GM12873 (cell line): ENCODE results near the gene GIMAP1.

ENCODE experiments used
- CTCF ChIP-seq: IDR thresholded peaks from 2 replicates; pipeline ENCODE4 v1.5.1; 2012; ENCODE audit warnings: low read depth, mild to moderate bottlenecking, moderate library complexity, low read length, control low read depth; ENCODE audit not compliant: insufficient read depth; ENCODE audit errors: missing control alignments

The GIMAP1 gene

GRCh38 chr7:150719960-150720891 lies 3.8 kb downstream of the GIMAP1 start:
- no peak for TF ChIP-seq CTCF

GRCh38 chr7:150721970-150722373 lies 5.6 kb downstream of the GIMAP1 start:
- no peak for TF ChIP-seq CTCF

- no peak for TF ChIP-seq CTCF
These were observed 6.1 kb downstream of the GIMAP1 start for GRCh38 chr7:150722431-150722931.

GRCh38 chr7:150723467-150723866 lies 7.1 kb downstream of the GIMAP1 start:
- no peak for TF ChIP-seq CTCF

GRCh38 chr7:150727381-150727780 lies 11.0 kb downstream of the GIMAP1 start:
- no peak for TF ChIP-seq CTCF

GRCh38 chr7:150728011-150728410 lies 11.6 kb downstream of the GIMAP1 start:
- no peak for TF ChIP-seq CTCF

- no peak for TF ChIP-seq CTCF
These were observed 12.2 kb downstream of the GIMAP1 start for GRCh38 chr7:150728609-150729008.
